Measurements from ENCODE around the gene NPR3. TPM values are rescaled to one million over a fixed set of nuclear protein-coding genes. Genes with fewer than 3 reads are reported as not detected.

NPR3 gene
- total and polyA plus RNA-seq, 10 donors = 0.30 to 52.4 (median 14.3) TPM

DNA sequence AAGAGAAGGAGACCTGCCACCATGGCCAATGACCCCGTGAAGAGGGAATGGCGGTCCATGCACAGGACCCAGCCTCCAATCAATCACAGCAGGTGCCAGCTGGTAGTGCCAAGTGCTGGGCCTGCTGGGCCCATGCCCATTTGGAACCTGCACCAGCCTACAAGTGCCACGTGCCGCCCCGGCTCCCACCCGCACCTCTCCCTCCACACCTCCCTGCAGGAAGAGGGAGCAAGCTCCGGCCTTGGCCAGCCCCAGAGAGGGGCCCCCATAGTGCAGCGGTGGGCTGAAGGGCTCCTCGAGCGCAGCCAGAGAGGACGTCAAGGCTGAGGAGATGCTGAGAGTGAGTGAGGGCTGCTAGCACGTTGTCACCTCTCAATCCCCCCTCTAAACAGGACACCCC is 37.8 kb upstream of the NPR3 start:
- Histone ChIP-seq H3K27me3 (replicated peaks in 1 of 7) (no peaks in the 10 kb centered on the region), H3K27ac (no peak overlapping the region), H3K36me3 (no peaks in the 10 kb centered on the region), H3K9me3 (peaks cover 2 to 58% (median 26%) of the 10 kb centered on the region in 8 donors), H3K4me3 (no peak overlapping the region), H3K4me1 (no peaks in the 10 kb centered on the region)
- TF ChIP-seq CTCF (IDR thresholded peaks at IDR 0.05 in 8 of 11, conservative IDR thresholded peaks at IDR 0.05 in 3 of 11) (no peak), POLR2AphosphoS5 (IDR thresholded peaks at IDR 0.05) (no peak), POLR2A (IDR thresholded peaks at IDR 0.05) (no peak)
- WGBS, 5 donors = 86 to 94% (median 90%) methylated on average over 10 to 12 of the region's 12 CpGs
- DNase-seq = no peak
- intact Hi-C loops (cut with DNase I; ENCODE audit: low total_unique reads) = no loop called here

DNA sequence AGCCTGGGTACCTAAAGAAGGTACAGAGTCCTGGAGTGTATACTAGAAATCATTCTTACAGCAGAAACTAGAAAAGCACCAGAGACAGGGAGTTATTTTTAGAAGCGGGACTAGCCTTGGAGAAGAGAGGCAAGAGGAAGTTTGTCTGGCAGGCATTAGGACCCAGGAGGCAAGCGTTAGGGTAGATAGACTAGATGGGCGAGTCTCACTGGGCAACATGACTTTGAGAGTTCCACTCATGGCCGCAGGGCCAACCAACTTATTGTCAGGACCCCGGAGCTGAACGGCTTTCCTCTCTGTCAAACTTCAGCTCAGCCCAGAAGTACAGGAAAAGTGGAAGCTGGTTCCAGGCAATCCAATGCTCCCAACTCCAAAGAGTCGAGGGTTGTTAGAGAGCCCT is 34.1 kb upstream of the NPR3 start:
- no peak overlapping the region for H3K4me3 ChIP-seq
- intact Hi-C loops (cut with DNase I; ENCODE audit: low total_unique reads) = no loop called here
- no peak for DNase-seq
- TF ChIP-seq CTCF (IDR thresholded peaks at IDR 0.05 in 8 of 11, conservative IDR thresholded peaks at IDR 0.05 in 3 of 11) = no peak
- TF ChIP-seq POLR2AphosphoS5 (IDR thresholded peaks at IDR 0.05) = no peak
- no peak for TF ChIP-seq POLR2A (IDR thresholded peaks at IDR 0.05)
- H3K9me3 ChIP-seq = peaks cover 0 to 33% (median 15%) of the 10 kb centered on the region in 8 donors
- H3K36me3 ChIP-seq = no peaks in the 10 kb centered on the region
- 77 to 86% (median 79%) methylated on average over 7 of the region's 7 CpGs for WGBS, 5 donors
- H3K27ac ChIP-seq = no peak overlapping the region
- H3K27me3 ChIP-seq (replicated peaks in 1 of 7) = no peaks in the 10 kb centered on the region
- H3K4me1 ChIP-seq = no peaks in the 10 kb centered on the region

- WGBS, 5 donors = 93 to 98% (median 95%) methylated on average over 11 of the region's 11 CpGs
- TF ChIP-seq POLR2AphosphoS5 (IDR thresholded peaks at IDR 0.05) = no peak
- TF ChIP-seq POLR2A (IDR thresholded peaks at IDR 0.05) = no peak
- TF ChIP-seq CTCF (IDR thresholded peaks at IDR 0.05 in 8 of 11, conservative IDR thresholded peaks at IDR 0.05 in 3 of 11) = no peak
- Histone ChIP-seq H3K36me3 (no peaks in the 10 kb centered on the region), H3K9me3 (peaks cover 0 to 22% (median 5%) of the 10 kb centered on the region in 8 donors), H3K27ac (no peak overlapping the region), H3K27me3 (replicated peaks in 1 of 7) (no peaks in the 10 kb centered on the region), H3K4me3 (no peak overlapping the region), H3K4me1 (no peaks in the 10 kb centered on the region)
- no peak for DNase-seq
- intact Hi-C loops (cut with DNase I; ENCODE audit: low total_unique reads) = no loop called here
Observed at GRCh38 chr5:32678472-32678871, 32.6 kb upstream of the NPR3 start.

GRCh38 chr5:32679218-32679617 is 31.9 kb upstream of the NPR3 start:
- H3K36me3 ChIP-seq = no peaks in the 10 kb centered on the region
- H3K27me3 ChIP-seq (replicated peaks in 1 of 7) = no peaks in the 10 kb centered on the region
- TF ChIP-seq CTCF (IDR thresholded peaks at IDR 0.05 in 8 of 11, conservative IDR thresholded peaks at IDR 0.05 in 3 of 11) (no peak), POLR2A (IDR thresholded peaks at IDR 0.05) (no peak), POLR2AphosphoS5 (IDR thresholded peaks at IDR 0.05) (no peak)
- H3K9me3 ChIP-seq = peaks cover 0 to 25% (median 10%) of the 10 kb centered on the region in 8 donors
- no peak for DNase-seq
- H3K27ac ChIP-seq = no peak overlapping the region
- no peaks in the 10 kb centered on the region for H3K4me1 ChIP-seq
- 14 to 54% (median 24%) methylated on average over 1 of the region's 1 CpG for WGBS, 5 donors
- H3K4me3 ChIP-seq = no peak overlapping the region
- intact Hi-C loops (cut with DNase I; ENCODE audit: low total_unique reads) = no loop called here

Data from spleen (tissue), 11 donors.